K562 (cell line): ENCODE data around the gene FGF11. TPM values are rescaled to one million over a fixed set of nuclear protein-coding genes. Genes with fewer than 3 reads are reported as not detected.

ENCODE experiments used
- BMI1 ChIP-seq: fragments of 150-350 bp; IDR thresholded peaks from 2 replicates; pipeline ENCODE4 v1.6.1; 2014; ENCODE audit warnings: low read length
- BRD4 ChIP-seq: fragments of 200-600 bp; sonication (generic); IDR thresholded peaks from 2 replicates; pipeline ENCODE4 v1.6.1; 2017; ENCODE audit warnings: inconsistent platforms
- CHD2 ChIP-seq: IDR thresholded peaks from 2 replicates; pipeline ENCODE4 v1.6.1; 2011; ENCODE audit warnings: low read depth, low read length
- RBM34 ChIP-seq: fragments of 200-400 bp; formaldehyde crosslinking; IDR thresholded peaks from 2 replicates; pipeline ENCODE4 v1.6.1; 2018; ENCODE audit warnings: low read length, borderline replicate concordance; ENCODE audit not compliant: insufficient read depth
- RFX7 ChIP-seq: fragments of 250-450 bp; sonication (Bioruptor Pico); IDR thresholded peaks from 2 replicates; pipeline ENCODE4 v1.5.1; 2021; ENCODE audit warnings: mild to moderate bottlenecking
- SMARCE1 ChIP-seq: fragments of 450-650 bp; IDR thresholded peaks from 2 replicates; pipeline ENCODE4 v1.7.1; 2016; ENCODE audit warnings: mild to moderate bottlenecking
- SRSF1 ChIP-seq: fragments of 200-400 bp; formaldehyde crosslinking; IDR thresholded peaks from 2 replicates; pipeline ENCODE4 v1.6.1; 2017; ENCODE audit warnings: mild to moderate bottlenecking, low read depth, low read length, moderate library complexity
- TARDBP ChIP-seq: fragments of 450-650 bp; IDR thresholded peaks from 2 replicates; pipeline ENCODE4 v1.6.1; 2016
- TCF7 ChIP-seq: sonication (generic); IDR thresholded peaks from 2 replicates; pipeline ENCODE4 v1.6.1; 2016; ENCODE audit warnings: antibody characterized with exemption, borderline replicate concordance
- THRAP3 ChIP-seq: fragments of 450-650 bp; IDR thresholded peaks from 2 replicates; pipeline ENCODE4 v1.6.1; 2016; ENCODE audit warnings: mild to moderate bottlenecking, inconsistent platforms, borderline replicate concordance
- ZNF232 ChIP-seq: sonication (generic); formaldehyde crosslinking; IDR thresholded peaks from 2 replicates; pipeline ENCODE4 v1.8.0; 2022; ENCODE audit warnings: mild to moderate bottlenecking, missing genetic modification reagents
- polyA plus RNA-seq, 8 experiments: library from polyadenylated mRNA; depleted of rRNA in 4 of 8; stranded (reverse) in 5 of 8; unstranded in 3 of 8; fragments of >200 nt; fragmentation: Nextera tagmentation in 2 of 8; fragmentation: Illumina TruSeq in 1 of 8; extraction: Ambion mirVana in 2 of 8; extraction: Trizol in 1 of 8; gene quantifications; 2 replicates each; pipeline versions ENCODE4 v1.2.1 to v1.2.3, GENCODE V29; 2011 to 2014; ENCODE audit warnings: inconsistent platforms in 1 of 8, missing spikeins in 1 of 8
- total RNA-seq, 7 experiments: library from RNA; depleted of rRNA in 6 of 7; stranded (reverse); fragments of >200 nt in 6 of 7; fragmentation: Illumina TruSeq in 2 of 7; extraction: Trizol in 2 of 7; gene quantifications; 2 replicates each; pipeline versions ENCODE4 v1.2.1 to v1.2.3, GENCODE V29; 2011 to 2021; ENCODE audit warnings: low replicate concordance in 1 of 7
- TF ChIP-seq, protein P1 (sequence below): fragments of 250-450 bp; sonication (Bioruptor Pico); IDR thresholded peaks from 2 replicates; pipeline ENCODE4 v1.4.0; 2020; ENCODE audit warnings: borderline replicate concordance
- TF ChIP-seq, protein P2 (sequence below): sonication (generic); formaldehyde crosslinking; IDR thresholded peaks from 2 replicates; pipeline ENCODE4 v1.8.1; 2023; ENCODE audit warnings: missing genetic modification reagents, mild to moderate bottlenecking, borderline replicate concordance
- TF ChIP-seq, protein P3 (sequence below): fragments of 450-650 bp; IDR thresholded peaks from 2 replicates; pipeline ENCODE4 v1.6.1; 2016; ENCODE audit warnings: missing biosample characterization, missing genetic modification characterization
- TF ChIP-seq, protein P4 (sequence below): fragments of 450-650 bp; formaldehyde crosslinking; IDR thresholded peaks from 2 replicates; pipeline ENCODE4 v1.4.0; 2020; ENCODE audit warnings: mild to moderate bottlenecking, moderate library complexity
- TF ChIP-seq, protein P5 (sequence below): fragments of 250-450 bp; sonication (Bioruptor Pico); IDR thresholded peaks from 2 replicates; pipeline ENCODE4 v1.5.0; 2022; ENCODE audit warnings: mild to moderate bottlenecking

FGF11 gene
- total and polyA plus RNA-seq, 9 of the 15 experiments (the other 6 are each of a cell fraction or from before 2014, with no cell fraction given), result 1.2 to 7.5 (median 3.0) TPM

DNA sequence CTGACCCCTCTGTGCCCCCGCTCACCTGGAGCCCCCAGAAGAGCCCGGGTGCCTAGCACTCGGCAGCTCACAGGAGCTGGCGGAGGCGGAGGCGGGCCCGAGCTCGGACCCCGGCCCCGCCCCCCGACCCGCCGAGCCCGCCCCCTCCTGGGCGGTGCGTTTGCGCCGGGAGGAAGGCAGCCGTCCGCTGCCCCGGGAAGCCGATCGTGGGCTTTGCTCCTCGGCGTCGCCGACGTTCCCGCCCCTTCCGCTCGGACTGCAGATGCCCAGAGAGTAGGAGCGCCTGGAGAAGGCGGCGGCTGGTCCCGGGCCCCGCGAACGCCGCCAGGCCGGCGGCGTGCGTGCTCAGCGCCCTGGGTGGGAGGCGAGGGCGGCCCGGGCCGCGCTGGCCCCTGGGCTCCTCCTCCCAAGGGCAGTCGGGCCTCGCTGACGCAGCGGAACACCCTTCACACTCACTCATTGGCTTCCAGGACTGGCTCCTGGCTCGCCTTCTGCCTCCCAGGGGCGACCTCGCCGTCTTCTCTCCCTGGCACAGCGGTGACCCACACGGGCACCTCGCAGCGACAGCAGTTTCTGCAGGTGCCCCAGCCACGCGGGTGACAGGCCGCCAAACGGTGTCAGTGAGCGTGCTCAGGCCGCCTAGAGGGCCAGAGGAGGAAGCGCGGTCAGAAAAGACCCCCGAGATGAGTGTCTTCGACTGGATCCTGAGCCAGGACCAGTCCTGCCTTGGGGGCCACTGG lies 44.7 kb upstream of the FGF11 start, which contains the start of gene PLSCR3 (continued):
- TF ChIP-seq TCF7, result no peak
- TF ChIP-seq BMI1, result no peak
- no peak for TF ChIP-seq TARDBP
- no peak for TF ChIP-seq CHD2
- no peak for TF ChIP-seq SMARCE1
- TF ChIP-seq SRSF1, result no peak
- TF ChIP-seq THRAP3, result no peak
- TF ChIP-seq RFX7 (CRISPR knock-in tag), result no peak
- no peak for TF ChIP-seq RBM34
- TF ChIP-seq ZNF232 (CRISPR knock-in tag), result no peak
- TF ChIP-seq, protein P1, sequence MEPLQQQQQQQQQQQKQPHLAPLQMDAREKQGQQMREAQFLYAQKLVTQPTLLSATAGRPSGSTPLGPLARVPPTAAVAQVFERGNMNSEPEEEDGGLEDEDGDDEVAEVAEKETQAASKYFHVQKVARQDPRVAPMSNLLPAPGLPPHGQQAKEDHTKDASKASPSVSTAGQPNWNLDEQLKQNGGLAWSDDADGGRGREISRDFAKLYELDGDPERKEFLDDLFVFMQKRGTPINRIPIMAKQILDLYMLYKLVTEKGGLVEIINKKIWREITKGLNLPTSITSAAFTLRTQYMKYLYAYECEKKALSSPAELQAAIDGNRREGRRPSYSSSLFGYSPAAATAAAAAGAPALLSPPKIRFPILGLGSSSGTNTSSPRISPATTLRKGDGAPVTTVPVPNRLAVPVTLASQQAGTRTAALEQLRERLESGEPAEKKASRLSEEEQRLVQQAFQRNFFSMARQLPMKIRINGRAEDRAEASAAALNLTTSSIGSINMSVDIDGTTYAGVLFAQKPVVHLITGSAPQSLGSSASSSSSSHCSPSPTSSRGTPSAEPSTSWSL (CRISPR knock-in tag), result no peak
- TF ChIP-seq, protein P2, sequence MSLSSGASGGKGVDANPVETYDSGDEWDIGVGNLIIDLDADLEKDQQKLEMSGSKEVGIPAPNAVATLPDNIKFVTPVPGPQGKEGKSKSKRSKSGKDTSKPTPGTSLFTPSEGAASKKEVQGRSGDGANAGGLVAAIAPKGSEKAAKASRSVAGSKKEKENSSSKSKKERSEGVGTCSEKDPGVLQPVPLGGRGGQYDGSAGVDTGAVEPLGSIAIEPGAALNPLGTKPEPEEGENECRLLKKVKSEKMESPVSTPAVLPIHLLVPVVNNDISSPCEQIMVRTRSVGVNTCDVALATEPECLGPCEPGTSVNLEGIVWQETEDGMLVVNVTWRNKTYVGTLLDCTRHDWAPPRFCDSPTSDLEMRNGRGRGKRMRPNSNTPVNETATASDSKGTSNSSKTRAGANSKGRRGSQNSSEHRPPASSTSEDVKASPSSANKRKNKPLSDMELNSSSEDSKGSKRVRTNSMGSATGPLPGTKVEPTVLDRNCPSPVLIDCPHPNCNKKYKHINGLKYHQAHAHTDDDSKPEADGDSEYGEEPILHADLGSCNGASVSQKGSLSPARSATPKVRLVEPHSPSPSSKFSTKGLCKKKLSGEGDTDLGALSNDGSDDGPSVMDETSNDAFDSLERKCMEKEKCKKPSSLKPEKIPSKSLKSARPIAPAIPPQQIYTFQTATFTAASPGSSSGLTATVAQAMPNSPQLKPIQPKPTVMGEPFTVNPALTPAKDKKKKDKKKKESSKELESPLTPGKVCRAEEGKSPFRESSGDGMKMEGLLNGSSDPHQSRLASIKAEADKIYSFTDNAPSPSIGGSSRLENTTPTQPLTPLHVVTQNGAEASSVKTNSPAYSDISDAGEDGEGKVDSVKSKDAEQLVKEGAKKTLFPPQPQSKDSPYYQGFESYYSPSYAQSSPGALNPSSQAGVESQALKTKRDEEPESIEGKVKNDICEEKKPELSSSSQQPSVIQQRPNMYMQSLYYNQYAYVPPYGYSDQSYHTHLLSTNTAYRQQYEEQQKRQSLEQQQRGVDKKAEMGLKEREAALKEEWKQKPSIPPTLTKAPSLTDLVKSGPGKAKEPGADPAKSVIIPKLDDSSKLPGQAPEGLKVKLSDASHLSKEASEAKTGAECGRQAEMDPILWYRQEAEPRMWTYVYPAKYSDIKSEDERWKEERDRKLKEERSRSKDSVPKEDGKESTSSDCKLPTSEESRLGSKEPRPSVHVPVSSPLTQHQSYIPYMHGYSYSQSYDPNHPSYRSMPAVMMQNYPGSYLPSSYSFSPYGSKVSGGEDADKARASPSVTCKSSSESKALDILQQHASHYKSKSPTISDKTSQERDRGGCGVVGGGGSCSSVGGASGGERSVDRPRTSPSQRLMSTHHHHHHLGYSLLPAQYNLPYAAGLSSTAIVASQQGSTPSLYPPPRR, result no peak
- TF ChIP-seq, protein P3, sequence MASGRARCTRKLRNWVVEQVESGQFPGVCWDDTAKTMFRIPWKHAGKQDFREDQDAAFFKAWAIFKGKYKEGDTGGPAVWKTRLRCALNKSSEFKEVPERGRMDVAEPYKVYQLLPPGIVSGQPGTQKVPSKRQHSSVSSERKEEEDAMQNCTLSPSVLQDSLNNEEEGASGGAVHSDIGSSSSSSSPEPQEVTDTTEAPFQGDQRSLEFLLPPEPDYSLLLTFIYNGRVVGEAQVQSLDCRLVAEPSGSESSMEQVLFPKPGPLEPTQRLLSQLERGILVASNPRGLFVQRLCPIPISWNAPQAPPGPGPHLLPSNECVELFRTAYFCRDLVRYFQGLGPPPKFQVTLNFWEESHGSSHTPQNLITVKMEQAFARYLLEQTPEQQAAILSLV (tag), result no peak
- TF ChIP-seq, protein P4, sequence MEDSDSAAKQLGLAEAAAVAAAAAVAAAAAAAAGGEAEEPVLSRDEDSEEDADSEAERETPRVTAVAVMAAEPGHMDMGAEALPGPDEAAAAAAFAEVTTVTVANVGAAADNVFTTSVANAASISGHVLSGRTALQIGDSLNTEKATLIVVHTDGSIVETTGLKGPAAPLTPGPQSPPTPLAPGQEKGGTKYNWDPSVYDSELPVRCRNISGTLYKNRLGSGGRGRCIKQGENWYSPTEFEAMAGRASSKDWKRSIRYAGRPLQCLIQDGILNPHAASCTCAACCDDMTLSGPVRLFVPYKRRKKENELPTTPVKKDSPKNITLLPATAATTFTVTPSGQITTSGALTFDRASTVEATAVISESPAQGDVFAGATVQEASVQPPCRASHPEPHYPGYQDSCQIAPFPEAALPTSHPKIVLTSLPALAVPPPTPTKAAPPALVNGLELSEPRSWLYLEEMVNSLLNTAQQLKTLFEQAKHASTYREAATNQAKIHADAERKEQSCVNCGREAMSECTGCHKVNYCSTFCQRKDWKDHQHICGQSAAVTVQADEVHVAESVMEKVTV (CRISPR knock-in tag), result no peak
- TF ChIP-seq BRD4, result no peak
- TF ChIP-seq, protein P5, sequence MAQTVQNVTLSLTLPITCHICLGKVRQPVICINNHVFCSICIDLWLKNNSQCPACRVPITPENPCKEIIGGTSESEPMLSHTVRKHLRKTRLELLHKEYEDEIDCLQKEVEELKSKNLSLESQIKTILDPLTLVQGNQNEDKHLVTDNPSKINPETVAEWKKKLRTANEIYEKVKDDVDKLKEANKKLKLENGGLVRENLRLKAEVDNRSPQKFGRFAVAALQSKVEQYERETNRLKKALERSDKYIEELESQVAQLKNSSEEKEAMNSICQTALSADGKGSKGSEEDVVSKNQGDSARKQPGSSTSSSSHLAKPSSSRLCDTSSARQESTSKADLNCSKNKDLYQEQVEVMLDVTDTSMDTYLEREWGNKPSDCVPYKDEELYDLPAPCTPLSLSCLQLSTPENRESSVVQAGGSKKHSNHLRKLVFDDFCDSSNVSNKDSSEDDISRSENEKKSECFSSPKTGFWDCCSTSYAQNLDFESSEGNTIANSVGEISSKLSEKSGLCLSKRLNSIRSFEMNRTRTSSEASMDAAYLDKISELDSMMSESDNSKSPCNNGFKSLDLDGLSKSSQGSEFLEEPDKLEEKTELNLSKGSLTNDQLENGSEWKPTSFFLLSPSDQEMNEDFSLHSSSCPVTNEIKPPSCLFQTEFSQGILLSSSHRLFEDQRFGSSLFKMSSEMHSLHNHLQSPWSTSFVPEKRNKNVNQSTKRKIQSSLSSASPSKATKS (CRISPR knock-in tag), result no peak
